OCI-LY1 (cell line): ENCODE data around the gene SOX9.

Experiments used
- H2AFZ ChIP-seq: fragments of 200-600 bp; sonication (generic), shearing (Covaris generic); 2 replicates; pipeline ENCODE4 v1.6.0; 2014; ENCODE audit warnings: antibody characterized with exemption, mild to moderate bottlenecking, low read length
- H3F3A ChIP-seq: fragments of 200-600 bp; sonication (generic), shearing (Covaris generic); 2 replicates; pipeline ENCODE4 v1.6.0; 2014; ENCODE audit warnings: mild to moderate bottlenecking, antibody characterized with exemption, low read length, moderate library complexity; ENCODE audit not compliant: insufficient read depth
- H3K27ac ChIP-seq: fragments of 200-600 bp; sonication (generic); 2 replicates; pipeline ENCODE4 v1.5.1; 2014; ENCODE audit warnings: low read length, mixed run types, mild to moderate bottlenecking, low read depth; ENCODE audit not compliant: poor library complexity, severe bottlenecking
- H3K27me3 ChIP-seq: fragments of 200-600 bp; sonication (generic); 2 replicates; pipeline ENCODE4 v1.6.0; 2014; ENCODE audit warnings: antibody characterized with exemption, mild to moderate bottlenecking, low read length, moderate library complexity; ENCODE audit not compliant: insufficient read depth
- H3K36me3 ChIP-seq: fragments of 200-600 bp; sonication (generic); 2 replicates; pipeline ENCODE4 v1.6.1; 2014; ENCODE audit warnings: mild to moderate bottlenecking, antibody characterized with exemption, low read length, moderate library complexity, mixed read lengths; ENCODE audit not compliant: insufficient read depth
- H3K4me1 ChIP-seq: fragments of 200-600 bp; sonication (generic); 2 replicates; pipeline ENCODE4 v1.5.1; 2014; ENCODE audit warnings: mild to moderate bottlenecking, low read length, moderate library complexity; ENCODE audit not compliant: insufficient read depth, severe bottlenecking
- H3K4me2 ChIP-seq: fragments of 200-600 bp; sonication (generic), shearing (Covaris generic); 2 replicates; pipeline ENCODE4 v1.6.1; 2014; ENCODE audit warnings: low read length
- H3K4me3 ChIP-seq: fragments of 200-600 bp; sonication (generic); 2 replicates; pipeline ENCODE4 v1.5.1; 2014; ENCODE audit warnings: low read length, low read depth, mild to moderate bottlenecking, mixed read lengths; ENCODE audit not compliant: poor library complexity, severe bottlenecking
- H3K79me2 ChIP-seq: fragments of 200-600 bp; shearing (Covaris generic); 2 replicates; pipeline ENCODE4 v1.6.1; 2016; ENCODE audit warnings: mixed run types, low read length, mixed read lengths; ENCODE audit not compliant: insufficient read depth
- H3K9ac ChIP-seq: fragments of 200-600 bp; sonication (generic), shearing (Covaris generic); 2 replicates; pipeline ENCODE4 v1.6.1; 2014; ENCODE audit warnings: mild to moderate bottlenecking, low read length, mixed read lengths
- H3K9me2 ChIP-seq: fragments of 200-600 bp; sonication (generic), shearing (Covaris generic); 2 replicates; pipeline ENCODE4 v1.6.1; 2014; ENCODE audit warnings: low read depth, mild to moderate bottlenecking, low read length, mixed read lengths
- H3K9me3 ChIP-seq: fragments of 200-600 bp; shearing (Covaris generic); 2 replicates; pipeline ENCODE4 v1.6.1; 2014; ENCODE audit warnings: low read length, mixed read lengths
- H4K20me1 ChIP-seq: fragments of 200-600 bp; sonication (generic), shearing (Covaris generic); 2 replicates; pipeline ENCODE4 v1.6.0; 2016; ENCODE audit warnings: mild to moderate bottlenecking, low read length; ENCODE audit not compliant: insufficient read depth
- EZH2 ChIP-seq: fragments of 200-600 bp; sonication (generic), shearing (Covaris generic); IDR thresholded peaks from 2 replicates; pipeline ENCODE4 v1.8.0; 2017; ENCODE audit warnings: borderline replicate concordance, mixed run types, mild to moderate bottlenecking, antibody characterized with exemption, low read length, moderate library complexity, mixed read lengths
- TF ChIP-seq, protein P1 (sequence below): fragments of 200-600 bp; sonication (generic), shearing (Covaris generic); IDR thresholded peaks from 2 replicates; pipeline ENCODE4 v1.5.1; 2017; ENCODE audit warnings: mild to moderate bottlenecking, antibody characterized with exemption, low read length, moderate library complexity, mixed read lengths

SOX9 gene

DNA sequence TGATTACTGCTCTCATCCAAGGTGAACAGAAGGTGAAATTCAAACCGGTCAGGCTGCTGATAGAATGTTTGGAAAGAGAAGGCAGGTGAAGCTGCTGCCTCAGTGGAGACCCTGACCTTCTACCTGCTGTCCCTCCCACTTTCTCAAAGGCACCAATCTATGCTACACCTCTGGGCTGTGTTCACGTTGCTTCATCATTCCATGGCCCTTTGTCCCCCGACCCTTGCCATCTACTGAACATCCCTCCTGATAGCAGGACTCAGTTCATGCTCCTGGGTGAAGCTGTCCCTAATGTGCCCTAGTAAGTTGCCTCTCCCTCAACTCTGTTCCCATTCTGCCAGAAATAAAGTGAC lies 44.2 kb upstream of the SOX9 start:
- Histone ChIP-seq H3K9me3 (no peaks in the 10 kb centered on the region), H3K36me3 (no peaks in the 10 kb centered on the region), H3K4me3 (no peak overlapping the region), H3K4me2 (no peak overlapping the region), H3K9me2 (no peaks in the 10 kb centered on the region), H3K79me2 (no peaks in the 10 kb centered on the region), H2AFZ (no peak overlapping the region), H3K27me3 (no peaks in the 10 kb centered on the region), H3K27ac (no peak overlapping the region), H3K4me1 (no peaks in the 10 kb centered on the region), H4K20me1 (no peaks in the 10 kb centered on the region), H3F3A (no peaks in the 10 kb centered on the region), H3K9ac (no peak overlapping the region)
- TF ChIP-seq EZH2 = no peak
- TF ChIP-seq, protein P1, sequence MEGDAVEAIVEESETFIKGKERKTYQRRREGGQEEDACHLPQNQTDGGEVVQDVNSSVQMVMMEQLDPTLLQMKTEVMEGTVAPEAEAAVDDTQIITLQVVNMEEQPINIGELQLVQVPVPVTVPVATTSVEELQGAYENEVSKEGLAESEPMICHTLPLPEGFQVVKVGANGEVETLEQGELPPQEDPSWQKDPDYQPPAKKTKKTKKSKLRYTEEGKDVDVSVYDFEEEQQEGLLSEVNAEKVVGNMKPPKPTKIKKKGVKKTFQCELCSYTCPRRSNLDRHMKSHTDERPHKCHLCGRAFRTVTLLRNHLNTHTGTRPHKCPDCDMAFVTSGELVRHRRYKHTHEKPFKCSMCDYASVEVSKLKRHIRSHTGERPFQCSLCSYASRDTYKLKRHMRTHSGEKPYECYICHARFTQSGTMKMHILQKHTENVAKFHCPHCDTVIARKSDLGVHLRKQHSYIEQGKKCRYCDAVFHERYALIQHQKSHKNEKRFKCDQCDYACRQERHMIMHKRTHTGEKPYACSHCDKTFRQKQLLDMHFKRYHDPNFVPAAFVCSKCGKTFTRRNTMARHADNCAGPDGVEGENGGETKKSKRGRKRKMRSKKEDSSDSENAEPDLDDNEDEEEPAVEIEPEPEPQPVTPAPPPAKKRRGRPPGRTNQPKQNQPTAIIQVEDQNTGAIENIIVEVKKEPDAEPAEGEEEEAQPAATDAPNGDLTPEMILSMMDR = no peak

DNA sequence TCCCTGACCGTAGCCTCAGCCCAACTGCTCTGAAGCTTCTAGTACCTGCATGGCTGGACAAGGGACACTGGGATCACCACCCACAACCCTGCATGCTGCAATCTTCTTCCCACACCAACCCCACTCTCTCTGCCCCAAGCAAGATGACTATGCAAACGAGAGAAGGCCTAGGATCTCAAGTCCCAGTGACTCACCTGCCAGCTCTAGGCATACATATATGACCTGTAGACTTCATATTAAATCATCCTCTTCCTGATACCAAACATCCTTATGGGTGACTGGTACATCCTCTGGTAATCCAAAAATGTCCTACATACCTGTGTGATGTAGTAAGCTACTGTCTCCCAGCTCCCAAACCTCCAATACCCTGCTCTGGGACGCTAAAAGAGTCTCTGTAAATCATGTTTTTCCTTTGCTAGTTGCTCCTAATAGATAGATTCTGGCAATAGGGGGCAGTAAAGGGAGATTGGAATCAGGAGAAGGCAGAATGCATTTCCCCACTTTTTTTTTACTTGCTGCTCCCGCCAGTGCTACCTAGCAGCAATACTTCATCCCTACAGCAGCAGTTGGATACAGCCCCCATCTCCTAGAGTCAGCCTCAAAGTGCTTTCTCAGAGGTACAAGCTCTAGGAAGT lies 43.4 kb upstream of the SOX9 start:
- no peaks in the 10 kb centered on the region for H3K27me3 ChIP-seq

GRCh38 chr17:72079700-72080099 lies 41.1 kb upstream of the SOX9 start:
- no peak overlapping the region for H2AFZ ChIP-seq
- H3K27me3 ChIP-seq = no peaks in the 10 kb centered on the region
- H3K9me3 ChIP-seq = no peaks in the 10 kb centered on the region
- no peak overlapping the region for H3K4me2 ChIP-seq
- H3F3A ChIP-seq = no peaks in the 10 kb centered on the region
- no peak overlapping the region for H3K9ac ChIP-seq
- no peak overlapping the region for H3K4me3 ChIP-seq
- no peaks in the 10 kb centered on the region for H3K79me2 ChIP-seq
- no peaks in the 10 kb centered on the region for H3K4me1 ChIP-seq
- no peaks in the 10 kb centered on the region for H3K36me3 ChIP-seq
- no peaks in the 10 kb centered on the region for H3K9me2 ChIP-seq
- TF ChIP-seq EZH2 = no peak
- TF ChIP-seq, protein P1 = no peak
- no peaks in the 10 kb centered on the region for H4K20me1 ChIP-seq
- H3K27ac ChIP-seq = no peak overlapping the region

More for the DNA sequence above, 43.4 kb upstream of the SOX9 start:
- Histone ChIP-seq H3K9ac (no peak overlapping the region), H3F3A (no peaks in the 10 kb centered on the region), H2AFZ (no peak overlapping the region), H3K4me3 (no peak overlapping the region), H3K27ac (no peak overlapping the region), H3K4me2 (no peak overlapping the region), H4K20me1 (no peaks in the 10 kb centered on the region), H3K36me3 (no peaks in the 10 kb centered on the region), H3K9me2 (no peaks in the 10 kb centered on the region), H3K4me1 (no peaks in the 10 kb centered on the region), H3K79me2 (no peaks in the 10 kb centered on the region), H3K9me3 (no peaks in the 10 kb centered on the region)
- TF ChIP-seq, protein P1 = peak; percentile 7; the same call in 1 of the 2 replicates
- TF ChIP-seq EZH2 = no peak
